GM18873 (cell line): ENCODE data around the gene COX5A.
A peak's percentile ranks its signal among the peaks of the same experiment; 100 is the strongest.
"Not testable (repeated sequence)": the region's sequence is repeated elsewhere in the genome, so short reads cannot be mapped to it uniquely, and the experiment has no call there.

Experiments used
- ATAC-seq: cut with Tn5 transposase; IDR thresholded peaks from one replicate; pipeline ENCODE4 v1.9.1; 2021; ENCODE audit warnings: mild to moderate bottlenecking, moderate library complexity, moderate number of reproducible peaks; ENCODE audit not compliant: unreplicated experiment, low FRiP score

Gene COX5A

DNA sequence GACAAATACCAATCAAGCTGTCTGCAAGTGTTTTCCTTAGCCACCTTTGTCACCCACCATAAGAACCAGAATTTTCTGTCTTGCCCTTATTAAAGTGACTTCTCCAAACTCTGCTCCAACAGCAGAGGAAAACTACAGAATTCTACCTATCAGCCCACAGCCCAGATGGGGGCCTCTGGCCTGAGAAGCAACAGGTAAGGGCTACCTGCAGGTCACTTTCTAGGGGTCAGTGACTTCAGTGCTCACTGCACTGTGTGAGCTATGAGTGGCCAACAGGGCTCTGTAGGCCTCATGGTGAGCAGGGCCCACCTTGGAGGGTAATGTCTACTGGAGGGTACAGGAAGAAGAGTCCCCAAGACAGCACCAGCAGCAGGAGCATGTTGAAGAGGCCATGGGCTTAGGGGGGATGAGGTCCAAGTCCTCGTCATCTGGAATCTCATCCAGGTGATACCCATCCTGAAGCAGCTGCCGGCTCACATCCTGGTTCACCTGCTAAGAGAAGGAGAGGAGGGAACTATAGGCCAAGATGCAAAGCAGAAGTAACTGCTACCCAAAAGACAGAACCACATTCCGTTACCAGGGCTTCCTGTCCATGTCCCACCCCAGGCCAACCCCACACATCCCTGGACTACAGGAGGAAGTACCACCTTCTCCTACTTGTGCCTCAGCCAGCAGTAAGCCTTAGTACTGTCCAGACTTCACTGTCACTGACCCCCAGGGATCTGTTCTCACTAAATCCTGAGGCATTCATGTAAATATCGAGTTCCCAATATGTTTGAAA lies 35.4 kb downstream of the COX5A start:
- no peak for ATAC-seq

DNA sequence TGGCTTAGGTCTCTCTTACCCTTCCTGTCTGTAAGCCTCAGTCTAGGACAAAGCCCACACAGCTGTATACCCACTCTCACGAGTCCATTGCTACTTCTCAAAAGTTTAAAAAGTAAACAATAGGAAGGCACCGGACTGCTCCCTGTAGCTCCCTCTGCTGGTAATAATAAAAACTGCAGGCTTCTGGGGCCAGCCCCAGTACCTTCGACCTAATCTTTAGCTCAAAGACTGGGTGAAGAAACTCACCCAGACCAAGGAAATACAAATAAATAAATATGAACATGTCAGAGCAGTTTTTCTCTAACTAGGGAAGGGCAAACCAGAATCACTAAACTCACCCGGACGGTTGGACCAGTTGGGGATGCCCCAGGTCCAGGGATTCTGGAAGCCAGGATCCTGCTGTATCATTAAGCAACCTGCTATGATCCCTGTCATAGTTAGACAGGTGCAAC lies 36.2 kb downstream of the COX5A start:
- ATAC-seq = no peak

DNA sequence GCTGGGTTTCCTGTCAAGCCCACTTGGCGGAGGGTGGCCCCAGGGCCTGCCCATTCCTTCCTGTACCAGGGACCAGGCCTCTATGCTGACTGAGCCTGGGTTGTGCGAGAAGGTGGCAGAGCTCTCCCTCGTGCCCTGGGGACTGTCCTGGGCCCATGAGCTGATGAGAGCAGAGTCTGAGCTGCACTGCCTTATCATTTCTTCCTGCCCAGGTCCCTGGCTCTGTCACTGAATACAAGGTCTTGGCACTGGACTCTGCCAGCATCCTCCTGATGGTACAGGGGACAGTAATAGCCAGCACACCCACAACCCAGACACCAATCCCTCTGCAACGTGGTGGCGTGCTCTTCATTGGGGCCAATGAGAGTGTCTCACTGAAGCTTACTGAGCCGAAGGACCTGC lies 40.6 kb downstream of the COX5A start:
- ATAC-seq = no peak

DNA sequence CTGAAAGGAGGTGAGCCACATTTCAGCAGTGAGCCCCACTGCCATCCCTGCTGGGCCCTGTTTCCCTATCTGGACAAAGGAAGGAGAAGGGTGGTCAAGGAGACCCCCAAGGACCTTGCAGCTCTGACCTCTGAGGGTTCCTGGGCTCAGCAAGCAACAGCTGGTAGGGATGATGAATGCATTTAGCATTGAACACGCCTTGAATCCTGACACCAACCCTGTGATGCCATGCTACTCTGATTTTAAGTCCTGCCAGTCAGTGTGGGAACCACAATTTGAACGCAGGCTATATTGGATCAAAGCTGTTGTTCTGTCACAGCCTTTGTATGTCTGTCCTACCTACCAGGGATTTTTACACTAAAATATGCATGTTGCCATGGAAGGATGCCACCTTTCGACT lies 41.6 kb downstream of the COX5A start:
- no peak for ATAC-seq

DNA sequence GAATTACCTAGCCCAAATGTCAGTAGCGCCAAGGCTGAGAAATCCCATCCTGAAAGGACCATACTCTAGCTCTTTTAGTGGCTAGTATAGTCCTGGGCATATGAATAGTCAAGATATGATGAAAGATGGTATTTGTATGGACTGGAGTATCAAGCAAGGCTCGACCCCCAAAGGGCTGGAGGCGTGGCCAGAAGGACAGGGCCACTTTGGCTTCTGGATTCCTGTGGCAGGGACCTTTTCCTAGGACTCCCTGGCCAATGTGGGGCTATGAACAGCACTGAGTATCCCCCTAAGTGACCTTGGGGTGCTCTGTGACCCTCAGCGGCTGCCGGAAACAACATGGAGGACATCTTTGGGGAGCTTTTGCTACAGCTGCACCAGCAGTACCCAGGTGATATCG lies 42.0 kb downstream of the COX5A start:
- ATAC-seq = no peak

DNA sequence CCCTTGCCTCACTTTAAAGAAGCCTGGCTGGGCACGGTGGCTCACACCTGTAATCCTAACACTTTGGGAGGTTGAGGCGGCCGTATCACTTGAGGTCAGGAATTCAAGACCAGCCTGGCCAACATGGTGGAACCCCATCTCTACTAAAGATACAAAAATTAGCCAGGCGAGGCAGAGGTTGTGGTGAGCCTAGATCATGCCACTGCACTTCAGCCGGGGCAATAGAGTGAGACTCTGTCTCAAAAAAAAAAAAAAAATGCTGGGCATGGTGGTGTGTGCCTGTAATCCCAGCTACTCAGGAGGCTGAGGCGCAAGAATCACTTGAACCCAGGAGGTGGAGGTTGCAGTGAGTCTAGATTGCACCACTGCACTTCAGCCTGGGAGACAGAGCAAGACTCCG lies 43.5 kb downstream of the COX5A start:
- ATAC-seq = not testable (repeated sequence)

DNA sequence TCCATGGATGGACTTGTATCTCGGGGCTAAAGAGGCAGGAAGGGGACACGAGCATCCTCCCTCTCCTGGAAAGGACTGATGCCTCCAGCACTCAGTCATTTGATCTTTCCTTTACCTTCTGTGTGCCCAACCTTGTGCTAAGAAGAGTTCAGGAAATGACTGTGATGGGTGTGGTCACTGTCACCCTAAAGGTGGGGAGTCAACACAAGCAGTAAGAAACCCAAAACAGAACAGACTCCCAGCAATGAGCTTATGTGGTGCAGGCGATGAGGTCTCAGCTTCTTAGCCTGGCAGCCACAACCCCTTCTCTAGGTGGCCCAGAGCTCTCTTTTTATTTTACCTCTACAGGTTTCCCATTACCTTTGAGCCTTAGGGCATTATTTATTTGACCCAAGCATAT lies 44.2 kb downstream of the COX5A start:
- no peak for ATAC-seq

DNA sequence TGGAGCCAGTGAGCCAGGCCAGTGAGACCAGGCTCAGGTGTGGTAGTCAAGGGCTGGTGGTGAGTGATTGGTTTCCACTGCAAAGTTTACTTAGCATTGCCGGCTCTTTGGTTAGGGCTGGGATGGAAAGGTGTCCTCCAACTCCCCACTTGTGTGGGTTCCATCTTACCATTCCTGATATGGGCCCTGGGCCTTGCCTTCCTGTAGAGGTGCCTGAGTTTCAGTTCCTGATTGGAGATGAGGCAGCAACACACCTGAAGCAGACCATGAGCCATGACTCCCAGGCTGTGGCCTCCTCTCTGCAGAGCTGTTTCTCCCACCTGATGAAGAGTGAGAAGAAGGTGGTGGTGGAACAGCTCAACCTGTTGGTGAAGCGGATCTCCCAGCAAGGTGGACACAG lies 44.9 kb downstream of the COX5A start:
- no peak for ATAC-seq

DNA sequence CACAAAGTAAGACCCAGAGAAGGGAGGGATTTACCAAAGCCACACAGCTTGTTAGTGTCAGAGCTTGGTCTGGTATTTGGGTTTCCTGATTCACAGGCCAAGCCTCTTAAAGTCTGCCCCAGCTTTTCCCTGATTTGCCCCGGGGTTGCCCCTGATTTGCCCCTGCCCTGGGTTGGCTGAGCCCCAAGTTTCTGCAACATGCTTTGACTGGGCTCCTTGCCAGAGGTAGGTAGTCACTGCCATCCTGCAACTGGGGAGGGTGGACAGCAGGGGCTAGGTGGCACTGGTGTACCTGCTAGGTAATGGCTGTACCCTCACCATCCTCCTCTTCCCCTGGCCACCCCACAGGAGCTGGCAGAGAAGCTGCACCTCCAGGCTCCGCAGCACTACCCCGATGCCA lies 45.6 kb downstream of the COX5A start:
- no peak for ATAC-seq

DNA sequence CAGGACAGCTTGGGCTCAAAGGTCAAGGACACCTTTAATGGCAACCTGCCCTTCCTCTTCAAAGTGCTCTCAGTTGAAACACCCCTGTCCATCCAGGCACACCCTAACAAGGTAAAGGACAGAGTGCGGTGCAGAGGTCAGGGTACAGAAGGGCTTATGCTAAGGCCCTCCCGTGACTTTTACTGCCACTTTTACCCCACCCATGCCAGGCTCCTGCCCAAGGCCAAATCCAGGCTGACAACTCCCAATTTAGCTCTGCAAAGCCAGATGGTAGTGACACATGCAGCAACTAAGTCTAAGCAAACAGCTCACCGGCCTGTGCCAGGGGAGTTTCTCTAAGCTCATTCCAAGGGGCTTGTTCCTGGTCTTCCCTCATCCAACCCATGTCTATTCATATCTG lies 46.4 kb downstream of the COX5A start:
- ATAC-seq = no peak

DNA sequence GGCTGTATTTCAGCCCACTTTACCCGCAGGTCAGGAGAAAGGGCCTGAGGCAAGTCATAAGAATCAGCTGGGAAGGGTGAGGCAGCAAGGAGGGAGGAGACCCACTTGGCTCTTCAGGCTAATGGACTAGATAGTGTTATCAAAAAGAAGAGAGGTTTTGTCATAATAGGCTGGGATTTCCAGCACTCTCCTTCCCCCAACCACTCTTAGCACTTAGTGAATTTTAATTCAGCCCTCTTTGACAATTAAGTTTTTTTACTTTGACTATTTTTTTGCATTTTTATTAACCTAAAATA lies 47.3 kb downstream of the COX5A start:
- ATAC-seq = no peak

DNA sequence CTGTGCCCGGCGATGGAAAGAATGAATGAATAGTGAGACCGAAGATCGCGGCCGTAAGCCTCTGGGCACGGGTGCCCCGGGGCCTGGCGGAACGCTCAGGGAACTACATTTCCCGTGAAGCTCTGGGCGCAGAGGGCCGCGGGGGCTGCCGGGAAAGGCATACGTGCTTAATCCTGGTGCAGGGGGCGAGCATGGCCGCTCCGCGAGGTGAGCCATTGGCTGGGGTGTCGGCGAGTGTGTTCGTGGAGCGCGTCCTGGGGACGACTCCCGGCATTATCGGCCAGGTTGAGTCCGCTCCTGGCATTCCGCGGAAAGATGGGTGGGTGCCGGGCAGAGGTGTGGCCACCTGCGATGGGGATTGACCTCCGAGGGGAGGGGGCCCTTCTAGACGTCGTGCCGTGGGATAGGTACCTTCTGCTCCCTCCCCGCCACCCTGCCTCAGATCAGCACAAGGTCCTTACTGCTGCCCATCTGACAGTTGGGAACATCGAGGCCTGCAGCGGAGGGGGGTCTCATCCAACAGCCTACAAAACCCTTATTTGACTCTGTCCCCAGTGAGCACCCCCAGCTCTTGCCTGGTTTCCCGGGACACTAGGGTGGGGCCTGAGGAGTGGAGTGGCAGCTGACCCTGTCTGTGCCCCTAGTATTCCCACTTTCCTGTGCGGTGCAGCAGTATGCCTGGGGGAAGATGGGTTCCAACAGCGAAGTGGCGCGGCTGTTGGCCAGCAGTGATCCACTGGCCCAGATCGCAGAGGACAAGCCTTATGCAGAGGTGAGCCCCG lies 47.8 kb downstream of the COX5A start, which contains the start of gene MPI:
MPI (plus strand) TSS at position 160 of the 782 bp plus-strand sequence; CDS start at position 192, 32 bp downstream.
- ATAC-seq = peak; percentile 79

DNA sequence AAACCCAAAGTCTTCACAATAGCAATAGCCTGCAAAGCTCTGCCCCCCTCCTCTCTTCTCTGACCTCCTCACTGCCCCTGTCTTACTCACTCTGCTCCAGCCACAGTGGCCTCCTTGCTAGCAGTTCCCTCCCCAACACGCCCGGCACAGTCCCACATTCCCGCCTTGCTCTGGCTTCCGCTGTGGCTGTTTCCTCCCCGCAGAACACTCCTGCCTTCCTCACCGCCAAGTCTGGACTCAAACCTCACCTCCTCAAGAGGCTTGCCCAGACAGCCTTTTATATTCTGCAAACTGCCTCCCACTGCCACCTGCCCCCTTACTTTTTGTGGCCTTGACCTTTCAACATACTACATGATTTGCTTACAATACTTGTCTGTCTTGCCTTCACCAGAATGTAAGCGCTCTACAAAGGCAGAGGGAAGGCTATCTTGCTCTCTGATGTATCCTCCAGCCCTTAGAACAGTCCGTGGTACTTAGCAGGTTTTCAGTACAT lies 48.4 kb downstream of the COX5A start:
- no peak for ATAC-seq

DNA sequence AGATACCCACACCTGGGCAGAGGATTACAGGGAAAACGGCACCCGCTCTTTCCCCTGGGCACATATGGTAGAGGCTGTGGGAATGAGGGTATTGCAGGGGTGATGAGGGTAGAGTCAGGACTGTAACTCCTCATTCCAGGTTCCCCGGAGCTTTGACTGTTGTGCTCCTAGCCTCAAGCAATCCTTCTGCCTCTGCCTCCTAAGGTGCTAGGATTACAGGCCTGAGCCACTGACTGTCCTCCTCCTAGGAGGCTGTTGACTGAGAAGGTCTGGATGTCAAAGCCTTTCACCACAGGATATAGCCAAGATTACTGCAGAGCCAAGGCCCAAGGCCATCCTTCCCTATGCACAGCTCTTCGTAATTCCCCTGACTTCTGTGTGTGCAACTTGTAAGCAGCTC lies 49.2 kb downstream of the COX5A start:
- no peak for ATAC-seq

DNA sequence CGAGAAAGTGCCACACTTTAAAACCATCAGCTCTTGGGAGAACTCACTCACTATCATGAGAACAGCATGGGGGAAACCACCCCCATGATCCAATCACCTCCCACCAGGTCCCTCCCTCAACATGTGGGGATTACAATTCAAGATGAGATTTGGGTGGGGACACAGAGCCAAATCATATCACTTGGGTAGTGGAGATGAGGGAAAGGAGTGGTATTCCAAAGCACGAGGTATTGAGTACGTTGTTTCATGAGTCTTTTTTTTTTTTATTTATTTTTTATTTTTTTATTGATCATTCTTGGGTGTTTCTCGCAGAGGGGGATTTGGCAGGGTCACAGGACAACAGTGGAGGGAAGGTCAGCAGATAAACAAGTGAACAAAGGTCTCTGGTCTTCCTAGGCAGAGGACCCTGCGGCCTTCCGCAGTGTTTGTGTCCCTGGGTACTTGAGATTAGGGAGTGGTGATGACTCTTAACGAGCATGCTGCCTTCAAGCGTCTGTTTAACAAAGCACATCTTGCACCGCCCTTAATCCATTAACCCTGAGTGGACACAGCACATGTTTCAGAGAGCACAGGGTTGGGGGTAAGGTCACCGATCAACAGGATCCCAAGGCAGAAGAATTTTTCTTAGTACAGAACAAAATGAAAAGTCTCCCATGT lies 50.2 kb downstream of the COX5A start:
- ATAC-seq = not testable (repeated sequence)

DNA sequence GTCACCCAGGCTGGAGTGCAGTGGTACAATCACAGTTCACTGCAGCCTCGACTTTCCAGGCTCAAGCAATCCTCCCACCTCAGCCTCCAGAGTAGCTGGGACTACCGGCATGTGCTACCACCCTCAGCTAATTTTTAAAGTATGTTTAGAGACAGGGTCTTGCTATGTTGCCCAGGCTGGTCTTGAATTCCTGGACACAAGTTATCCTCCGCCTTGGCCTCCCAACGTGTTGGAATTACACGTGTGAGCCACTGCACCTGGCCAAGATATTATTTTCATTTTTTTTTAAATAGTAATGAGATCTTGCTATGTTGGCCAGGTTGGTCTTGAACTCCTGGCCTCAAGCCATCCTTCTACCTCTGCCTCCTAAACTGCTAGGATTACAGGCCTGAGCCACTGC lies 52.4 kb downstream of the COX5A start:
- no peak for ATAC-seq

DNA sequence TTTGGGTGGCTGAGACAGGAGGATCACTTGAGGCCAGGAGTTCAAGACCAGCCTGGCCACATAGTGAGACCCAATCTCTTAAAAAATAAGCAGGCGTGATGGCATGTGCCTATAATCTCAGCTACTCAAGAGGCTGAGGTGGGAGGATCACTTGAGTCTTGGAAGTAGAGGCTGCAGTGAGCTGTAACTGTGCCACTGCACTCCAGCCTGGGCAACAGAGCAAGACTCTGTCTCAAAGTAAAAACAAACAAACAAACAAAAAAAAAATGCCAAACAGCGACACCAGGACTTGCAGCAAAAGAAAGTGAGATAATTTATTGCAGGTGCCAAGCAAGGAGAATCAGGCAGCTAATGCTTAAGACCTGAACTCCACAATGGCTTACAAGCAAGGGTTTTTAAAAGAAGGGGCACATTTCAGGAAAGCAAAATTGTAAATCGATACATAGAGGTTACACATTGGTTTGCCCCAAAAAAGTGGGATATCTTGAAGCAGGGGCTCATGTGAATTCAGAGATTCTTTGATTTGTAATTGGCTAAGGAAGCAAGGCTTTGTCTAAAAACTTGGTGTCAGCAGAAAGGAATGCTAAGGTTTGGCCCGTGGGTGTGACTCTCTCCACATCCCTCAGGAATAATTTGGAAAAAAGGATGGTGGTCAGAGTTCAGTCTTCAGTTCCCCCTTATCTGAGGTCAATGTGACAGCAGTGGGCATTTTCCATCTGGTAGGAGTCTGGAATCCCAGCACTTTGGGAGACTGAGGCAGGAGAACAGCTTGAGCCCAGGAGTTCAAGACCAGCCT lies 53.2 kb downstream of the COX5A start:
- ATAC-seq = no peak

DNA sequence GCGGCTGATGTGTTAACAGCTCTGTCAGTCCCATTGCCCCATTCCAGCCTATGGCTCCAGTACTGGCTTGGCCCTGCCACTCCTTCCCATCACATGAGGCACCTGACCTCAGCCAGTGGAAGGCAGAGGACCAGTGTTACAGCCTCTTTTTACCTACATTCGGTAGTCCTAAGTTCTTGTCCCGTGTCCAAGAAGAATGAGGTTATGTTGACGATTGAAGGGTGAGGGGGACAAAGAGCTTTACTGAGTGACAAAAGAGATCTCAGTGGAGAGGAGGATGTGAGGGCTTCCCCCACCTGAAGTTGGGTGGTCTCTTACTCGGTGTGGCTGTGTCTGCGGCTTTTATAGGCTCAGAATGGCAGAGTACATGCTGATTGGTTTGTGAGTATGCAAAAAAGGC lies 55.3 kb downstream of the COX5A start:
- ATAC-seq = no peak

DNA sequence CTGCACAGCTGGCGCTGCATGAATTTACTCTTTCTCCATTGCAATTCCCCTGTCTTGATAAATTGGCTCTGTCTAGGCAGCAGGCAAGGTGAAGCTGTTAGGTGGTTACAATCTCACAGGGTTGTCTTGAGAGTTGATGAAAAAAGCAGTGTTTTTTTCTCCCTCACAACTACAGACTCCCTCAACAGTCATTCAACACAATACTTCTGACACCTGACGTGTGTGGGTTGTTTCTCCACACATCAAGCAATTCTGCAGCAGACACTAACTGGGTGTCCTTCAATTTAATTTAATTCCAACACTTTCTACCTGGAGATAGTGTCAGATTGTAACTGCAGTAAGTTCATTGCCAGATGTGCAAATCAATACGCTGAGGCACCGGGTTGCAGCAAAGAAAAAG lies 59.6 kb downstream of the COX5A start:
- no peak for ATAC-seq

DNA sequence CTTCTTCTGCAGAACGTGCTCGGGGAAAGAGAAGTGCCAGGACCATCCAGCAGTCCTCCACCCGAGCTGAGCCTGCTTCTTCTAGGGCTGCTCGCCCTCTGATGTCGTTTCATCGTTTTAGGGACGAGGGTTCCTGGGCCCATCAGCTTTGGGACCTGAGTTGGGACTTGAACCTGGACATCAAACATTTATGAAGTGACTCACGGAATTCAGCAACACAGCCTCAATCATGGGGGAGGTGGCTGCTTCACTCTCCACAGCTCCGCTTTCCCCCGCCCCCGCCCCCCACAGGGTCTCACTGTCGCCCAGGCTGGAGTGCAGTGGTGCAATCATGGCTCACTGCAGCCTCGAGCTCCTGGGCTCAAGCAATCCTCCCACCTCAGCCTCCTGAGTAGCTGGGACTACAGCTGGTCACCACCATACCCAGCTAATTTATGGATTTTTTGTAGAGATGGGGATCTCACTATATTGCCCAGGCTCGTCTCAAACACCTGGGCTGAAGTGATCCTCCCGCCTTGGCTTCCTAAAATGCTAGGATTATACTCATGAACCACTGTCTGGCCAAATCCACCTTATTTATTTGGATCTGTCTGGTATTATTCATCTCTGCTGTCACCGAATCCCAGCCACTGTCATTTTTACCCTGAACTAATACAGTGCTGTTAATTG lies 64.0 kb downstream of the COX5A start:
- no peak for ATAC-seq
